Left hindlimb (tissue), 1 donor: ENCODE data around the gene TENM4.
"Not testable (repeated sequence)": the region's sequence is repeated elsewhere in the genome, so short reads cannot be mapped to it uniquely, and the experiment has no call there.

ENCODE experiments used
- DNase-seq: peaks from one replicate; pipeline ENCODE4 v3.0.0-alpha.2; 2018

Gene TENM4

GRCh38 chr11:78827291-78827690, 613.5 kb downstream of the TENM4 start:
- DNase-seq: not testable (repeated sequence)

GRCh38 chr11:78825591-78826020, 615.2 kb downstream of the TENM4 start:
- DNase-seq: no peak

GRCh38 chr11:78823588-78823987, 617.2 kb downstream of the TENM4 start:
- DNase-seq: no peak

GRCh38 chr11:78822931-78823423, 617.9 kb downstream of the TENM4 start:
- DNase-seq: no peak

GRCh38 chr11:78821371-78822306, 619.2 kb downstream of the TENM4 start:
- DNase-seq: no peak

- DNase-seq: no peak
Measured at GRCh38 chr11:78820741-78821140, 620.1 kb downstream of the TENM4 start.

GRCh38 chr11:78818201-78818600, 622.6 kb downstream of the TENM4 start:
- DNase-seq: no peak

- DNase-seq: no peak
Measured at GRCh38 chr11:78815831-78816230, 625.0 kb downstream of the TENM4 start.

- no peak for DNase-seq
Measured at GRCh38 chr11:78812513-78813293, 628.1 kb downstream of the TENM4 start.

- no peak for DNase-seq
Measured at GRCh38 chr11:78810559-78811009, 630.2 kb downstream of the TENM4 start.

- no peak for DNase-seq
Measured at GRCh38 chr11:78809931-78810541, 630.8 kb downstream of the TENM4 start.

- no peak for DNase-seq
Measured at GRCh38 chr11:78808923-78809322, 631.9 kb downstream of the TENM4 start.

GRCh38 chr11:78807351-78807750, 633.5 kb downstream of the TENM4 start:
- no peak for DNase-seq

GRCh38 chr11:78806214-78807004, 634.4 kb downstream of the TENM4 start:
- no peak for DNase-seq

GRCh38 chr11:78804991-78805390, 635.8 kb downstream of the TENM4 start:
- DNase-seq: no peak

GRCh38 chr11:78803995-78804394, 636.8 kb downstream of the TENM4 start:
- DNase-seq: no peak

GRCh38 chr11:78802058-78802761, 638.6 kb downstream of the TENM4 start:
- DNase-seq: no peak

GRCh38 chr11:78801161-78801884, 639.5 kb downstream of the TENM4 start:
- peak; percentile 78 for DNase-seq

GRCh38 chr11:78800756-78801155, 640.1 kb downstream of the TENM4 start:
- DNase-seq: no peak

GRCh38 chr11:78800096-78800690, 640.6 kb downstream of the TENM4 start:
- DNase-seq: no peak
